Measurements from ENCODE around the gene RPL32. TPM values are rescaled to one million over a fixed set of nuclear protein-coding genes. Genes with fewer than 3 reads are reported as not detected.
A peak's percentile ranks its signal among the peaks of the same experiment; 100 is the strongest.
"Not testable (repeated sequence)": the region's sequence is repeated elsewhere in the genome, so short reads cannot be mapped to it uniquely, and the experiment has no call there.

RPL32 gene
- total and polyA plus RNA-seq, 4 donors: 1,163 to 3,171 (median 1,500) TPM

DNA sequence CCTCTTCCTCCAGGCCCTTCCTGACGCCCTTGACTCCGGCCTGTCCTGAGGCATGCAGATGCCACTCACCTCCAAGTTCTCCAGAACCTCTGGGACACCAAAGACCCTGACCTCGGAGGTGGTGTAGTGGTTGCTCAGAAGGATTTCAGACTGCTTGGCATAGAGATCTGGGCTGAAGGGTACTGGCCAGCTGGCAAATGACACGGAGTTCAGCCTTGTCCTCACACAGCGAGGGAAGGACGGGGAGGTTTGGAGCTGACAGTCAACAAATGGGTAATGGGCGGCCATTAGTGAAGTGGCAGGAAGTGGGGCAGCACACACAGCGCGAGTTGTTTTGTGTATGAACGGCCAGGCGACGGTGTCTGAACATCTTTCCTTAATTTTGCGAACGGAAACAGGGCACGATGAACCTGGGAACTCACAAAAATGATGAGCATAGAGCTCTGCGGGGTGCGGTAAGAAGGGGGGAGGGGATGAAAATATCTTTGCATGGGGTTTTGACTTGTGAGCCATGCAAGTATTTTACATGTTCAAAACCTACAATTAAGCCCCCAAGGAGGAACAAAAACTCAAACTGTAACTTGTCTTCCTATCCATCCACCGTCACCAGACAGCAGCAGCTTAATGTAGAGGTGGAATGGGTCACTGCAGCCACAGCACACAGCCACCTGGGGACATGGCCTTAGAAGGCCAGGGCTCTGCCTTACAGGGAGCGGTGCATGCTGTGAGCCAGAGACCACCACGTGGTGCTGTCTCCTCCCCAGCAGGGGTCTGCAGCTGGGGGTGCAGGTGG is 43.6 kb upstream of the RPL32 start:
- Histone ChIP-seq H3K9me3 (ENCODE audit: control insufficient read depth in 4 of 4, insufficient read depth in 3 of 4, low read length in 3 of 4) (no peaks in the 10 kb centered on the region), H3K27me3 (ENCODE audit: control insufficient read depth in 3 of 3, insufficient read depth in 3 of 3, low read length in 2 of 3) (peaks cover 0 to 6% (median 0%) of the 10 kb centered on the region in 3 donors), H3K27ac (ENCODE audit: low read depth in 1 of 2, low read length in 1 of 2) (no peak overlapping the region), H3K4me3 (no peak overlapping the region), H3K36me3 (ENCODE audit: control insufficient read depth in 4 of 4, insufficient read depth in 4 of 4, low read length in 4 of 4) (no peaks in the 10 kb centered on the region), H3K4me1 (ENCODE audit: control insufficient read depth in 5 of 5, insufficient read depth in 5 of 5, low read length in 5 of 5) (no peaks in the 10 kb centered on the region), H3K9ac (ENCODE audit: insufficient read depth in 1 of 2, low read length in 2 of 2) (no peak overlapping the region)
- ATAC-seq (ENCODE audit: insufficient read depth, low FRiP score): no peak
- DNase-seq: no peak
- TF ChIP-seq, protein P1, sequence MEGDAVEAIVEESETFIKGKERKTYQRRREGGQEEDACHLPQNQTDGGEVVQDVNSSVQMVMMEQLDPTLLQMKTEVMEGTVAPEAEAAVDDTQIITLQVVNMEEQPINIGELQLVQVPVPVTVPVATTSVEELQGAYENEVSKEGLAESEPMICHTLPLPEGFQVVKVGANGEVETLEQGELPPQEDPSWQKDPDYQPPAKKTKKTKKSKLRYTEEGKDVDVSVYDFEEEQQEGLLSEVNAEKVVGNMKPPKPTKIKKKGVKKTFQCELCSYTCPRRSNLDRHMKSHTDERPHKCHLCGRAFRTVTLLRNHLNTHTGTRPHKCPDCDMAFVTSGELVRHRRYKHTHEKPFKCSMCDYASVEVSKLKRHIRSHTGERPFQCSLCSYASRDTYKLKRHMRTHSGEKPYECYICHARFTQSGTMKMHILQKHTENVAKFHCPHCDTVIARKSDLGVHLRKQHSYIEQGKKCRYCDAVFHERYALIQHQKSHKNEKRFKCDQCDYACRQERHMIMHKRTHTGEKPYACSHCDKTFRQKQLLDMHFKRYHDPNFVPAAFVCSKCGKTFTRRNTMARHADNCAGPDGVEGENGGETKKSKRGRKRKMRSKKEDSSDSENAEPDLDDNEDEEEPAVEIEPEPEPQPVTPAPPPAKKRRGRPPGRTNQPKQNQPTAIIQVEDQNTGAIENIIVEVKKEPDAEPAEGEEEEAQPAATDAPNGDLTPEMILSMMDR (IDR thresholded peaks at IDR 0.05; ENCODE audit: control extremely low read depth, extremely low read depth): no peak
- 90% methylated on average over 20 of the region's 20 CpGs for WGBS, 2 donors

DNA sequence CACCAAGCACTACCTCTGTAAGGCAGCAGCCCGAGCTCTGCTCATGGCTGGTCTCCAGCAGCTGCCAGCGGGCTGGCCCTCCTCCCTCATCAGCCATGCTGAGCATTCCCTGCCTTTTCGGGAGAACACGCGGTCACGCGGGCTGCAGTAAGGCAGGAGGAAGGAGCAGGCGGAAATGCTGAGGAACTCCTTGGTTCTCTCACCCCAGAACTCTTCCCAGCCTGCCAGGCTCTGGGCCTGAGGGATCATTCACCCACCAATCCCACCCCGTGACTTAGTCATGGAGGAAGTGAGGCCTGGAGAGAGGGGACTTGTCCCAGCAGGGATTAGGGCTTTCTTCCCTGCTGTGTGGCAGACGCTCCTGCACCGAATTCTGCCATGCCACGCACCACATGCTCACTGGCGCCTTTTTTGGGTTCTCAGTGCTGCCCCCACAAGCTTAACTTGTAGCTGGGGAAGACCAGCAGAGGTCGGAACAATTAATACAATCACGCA is 42.9 kb upstream of the RPL32 start:
- peaks cover 0 to 4% (median 0%) of the 10 kb centered on the region in 3 donors for H3K27me3 ChIP-seq (ENCODE audit: control insufficient read depth in 3 of 3, insufficient read depth in 3 of 3, low read length in 2 of 3)
- no peak overlapping the region for H3K9ac ChIP-seq (ENCODE audit: insufficient read depth in 1 of 2, low read length in 2 of 2)
- H3K4me3 ChIP-seq: no peak overlapping the region
- TF ChIP-seq, protein P1 (IDR thresholded peaks at IDR 0.05; ENCODE audit: control extremely low read depth, extremely low read depth): no peak
- WGBS, 2 donors: 77 to 91% methylated on average over 15 of the region's 15 CpGs
- no peaks in the 10 kb centered on the region for H3K9me3 ChIP-seq (ENCODE audit: control insufficient read depth in 4 of 4, insufficient read depth in 3 of 4, low read length in 3 of 4)
- H3K36me3 ChIP-seq (ENCODE audit: control insufficient read depth in 4 of 4, insufficient read depth in 4 of 4, low read length in 4 of 4): no peaks in the 10 kb centered on the region
- no peak overlapping the region for H3K27ac ChIP-seq (ENCODE audit: low read depth in 1 of 2, low read length in 1 of 2)
- DNase-seq (peak; percentile 36 to 46 (median 41)), ATAC-seq (ENCODE audit: insufficient read depth, low FRiP score) (no peak)
- peaks cover 0 to 4% (median 0%) of the 10 kb centered on the region in 5 donors for H3K4me1 ChIP-seq (ENCODE audit: control insufficient read depth in 5 of 5, insufficient read depth in 5 of 5, low read length in 5 of 5)

DNA sequence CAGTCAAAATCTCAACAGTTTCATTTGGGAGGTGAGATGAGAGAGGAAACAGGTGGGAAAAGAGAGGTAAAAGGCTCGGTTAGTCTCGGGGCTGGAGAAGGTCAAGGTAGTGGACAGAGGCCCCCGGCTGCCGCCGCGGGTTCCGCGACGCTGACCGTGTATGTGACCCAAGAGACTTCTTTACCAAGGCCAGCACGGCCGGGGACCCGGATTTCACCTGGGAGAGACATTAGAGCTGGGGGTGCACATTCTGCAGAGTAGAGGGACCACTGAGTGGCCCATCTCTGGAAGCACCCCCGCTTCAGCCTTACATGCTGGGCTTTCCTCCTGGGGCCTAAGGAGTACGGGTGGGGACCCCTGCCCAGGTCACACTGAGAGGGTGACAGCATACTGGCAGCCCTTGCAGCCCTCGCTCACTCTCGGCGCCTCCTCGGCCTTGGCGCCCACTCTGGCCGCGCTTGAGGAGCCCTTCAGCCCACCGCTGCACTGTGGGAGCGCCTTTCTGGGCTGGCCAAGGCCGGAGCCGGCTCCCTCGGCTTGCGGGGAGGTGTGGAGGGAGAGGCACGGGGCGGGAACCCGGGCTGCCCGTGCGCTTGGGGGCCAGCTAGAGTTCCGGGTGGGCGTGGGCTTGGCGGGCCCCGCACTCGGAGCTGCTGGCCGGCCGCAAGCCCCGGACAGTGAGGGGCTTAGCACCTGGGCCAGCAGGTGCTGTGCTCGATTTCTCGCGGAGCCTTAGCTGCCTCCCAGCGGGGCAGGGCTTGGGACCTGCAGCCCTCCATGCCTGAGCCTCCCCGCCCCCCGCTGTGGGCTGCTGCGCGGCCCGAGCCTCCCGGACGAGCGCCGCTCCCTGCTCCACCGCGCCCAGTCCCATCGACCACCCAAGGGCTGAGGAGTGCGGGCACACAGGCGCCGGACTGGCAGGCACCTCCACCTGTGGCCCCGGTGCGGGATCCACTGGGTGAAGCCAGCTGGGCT is 41.3 kb upstream of the RPL32 start:
- no peak overlapping the region for H3K9ac ChIP-seq (ENCODE audit: insufficient read depth in 1 of 2, low read length in 2 of 2)
- H3K27me3 ChIP-seq (ENCODE audit: control insufficient read depth in 3 of 3, insufficient read depth in 3 of 3, low read length in 2 of 3): peaks cover 0 to 4% (median 0%) of the 10 kb centered on the region in 3 donors
- no peaks in the 10 kb centered on the region for H3K9me3 ChIP-seq (ENCODE audit: control insufficient read depth in 4 of 4, insufficient read depth in 3 of 4, low read length in 3 of 4)
- TF ChIP-seq, protein P1 (IDR thresholded peaks at IDR 0.05; ENCODE audit: control extremely low read depth, extremely low read depth): no peak
- ATAC-seq (ENCODE audit: insufficient read depth, low FRiP score) (no peak), DNase-seq (no peak)
- H3K27ac ChIP-seq (ENCODE audit: low read depth in 1 of 2, low read length in 1 of 2): no peak overlapping the region
- 93 to 98% methylated on average over 60 to 62 of the region's 62 CpGs for WGBS, 2 donors
- H3K4me3 ChIP-seq: no peak overlapping the region
- no peaks in the 10 kb centered on the region for H3K36me3 ChIP-seq (ENCODE audit: control insufficient read depth in 4 of 4, insufficient read depth in 4 of 4, low read length in 4 of 4)
- peaks cover 0 to 6% (median 0%) of the 10 kb centered on the region in 5 donors for H3K4me1 ChIP-seq (ENCODE audit: control insufficient read depth in 5 of 5, insufficient read depth in 5 of 5, low read length in 5 of 5)

DNA sequence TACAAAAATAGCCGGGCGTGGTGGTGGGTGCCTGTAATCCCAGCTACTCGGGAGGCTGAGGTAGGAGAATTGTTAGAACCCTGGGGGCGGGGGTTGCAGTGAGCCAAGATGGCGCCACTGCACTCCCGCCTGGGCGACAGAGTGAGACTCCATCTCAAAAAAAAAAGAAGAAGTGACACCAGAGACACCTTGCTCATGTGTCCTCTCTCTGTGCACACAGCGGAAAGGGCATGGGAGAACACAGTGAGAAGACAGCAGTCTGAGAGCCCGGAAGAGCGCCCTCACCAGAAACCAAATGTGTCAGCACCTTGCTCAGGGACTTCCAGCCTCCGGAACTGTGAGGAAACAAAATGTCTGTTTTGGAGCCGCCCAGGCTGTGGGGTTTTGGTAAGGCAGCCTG is 40.5 kb upstream of the RPL32 start:
- H3K4me3 ChIP-seq; H3K9me3 ChIP-seq (ENCODE audit: control insufficient read depth in 4 of 4, insufficient read depth in 3 of 4, low read length in 3 of 4); H3K9ac ChIP-seq (ENCODE audit: insufficient read depth in 1 of 2, low read length in 2 of 2); H3K36me3 ChIP-seq (ENCODE audit: control insufficient read depth in 4 of 4, insufficient read depth in 4 of 4, low read length in 4 of 4); H3K27ac ChIP-seq (ENCODE audit: low read depth in 1 of 2, low read length in 1 of 2); H3K27me3 ChIP-seq (ENCODE audit: control insufficient read depth in 3 of 3, insufficient read depth in 3 of 3, low read length in 2 of 3); H3K4me1 ChIP-seq (ENCODE audit: control insufficient read depth in 5 of 5, insufficient read depth in 5 of 5, low read length in 5 of 5); ATAC-seq (ENCODE audit: insufficient read depth, low FRiP score); DNase-seq: not testable (repeated sequence)
- 94 to 96% methylated on average over 12 of the region's 12 CpGs for WGBS, 2 donors

Measured in lung (tissue), 12 donors.